ENCODE measurements around the gene WDR19. TPM values are rescaled to one million over a fixed set of nuclear protein-coding genes. Genes with fewer than 3 reads are reported as not detected.

The WDR19 gene
- total RNA-seq, 4 donors from 2014 or later, result 71.1 to 93.1 (median 80.8) TPM

GRCh38 chr4:39235021-39235420, 52.7 kb downstream of the WDR19 start:
- Histone ChIP-seq H3K4me1 (no peaks in the 10 kb centered on the region), H3K36me3 (peaks cover 0 to 84% (median 0%) of the 10 kb centered on the region in 3 donors), H3K9me3 (no peaks in the 10 kb centered on the region), H3K27ac (no peak overlapping the region), H3K27me3 (no peaks in the 10 kb centered on the region), H3K4me3 (no peak overlapping the region)
- TF ChIP-seq CTCF (IDR thresholded peaks at IDR 0.05), result no peak
- TF ChIP-seq POLR2A (IDR thresholded peaks at IDR 0.05), result no peak
- TF ChIP-seq EP300 (IDR thresholded peaks at IDR 0.05), result no peak
- WGBS, 2 donors, result 95 to 98% methylated on average over 2 of the region's 2 CpGs
- DNase-seq (ENCODE audit: low spot score in 2 of 2), result no peak

- TF ChIP-seq EP300 (IDR thresholded peaks at IDR 0.05) (no peak), CTCF (IDR thresholded peaks at IDR 0.05) (no peak), POLR2A (IDR thresholded peaks at IDR 0.05) (no peak)
- Histone ChIP-seq H3K27me3 (no peaks in the 10 kb centered on the region), H3K4me1 (no peaks in the 10 kb centered on the region), H3K36me3 (peaks cover 0 to 83% (median 0%) of the 10 kb centered on the region in 3 donors), H3K9me3 (no peaks in the 10 kb centered on the region), H3K4me3 (no peak overlapping the region), H3K27ac (no peak overlapping the region)
- no peak for DNase-seq (ENCODE audit: low spot score in 2 of 2)
- 90 to 91% methylated on average over 2 of the region's 2 CpGs for WGBS, 2 donors
Measured at GRCh38 chr4:39235696-39236095, 53.4 kb downstream of the WDR19 start.

GRCh38 chr4:39237179-39237578, 54.9 kb downstream of the WDR19 start:
- no peaks in the 10 kb centered on the region for H3K27me3 ChIP-seq
- WGBS, 2 donors, result 89 to 96% methylated on average over 3 of the region's 3 CpGs
- H3K4me3 ChIP-seq, result no peak overlapping the region
- TF ChIP-seq EP300 (IDR thresholded peaks at IDR 0.05) (no peak), POLR2A (IDR thresholded peaks at IDR 0.05) (no peak), CTCF (IDR thresholded peaks at IDR 0.05) (no peak)
- DNase-seq (ENCODE audit: low spot score in 2 of 2), result no peak
- H3K4me1 ChIP-seq, result no peaks in the 10 kb centered on the region
- peaks cover 0 to 86% (median 0%) of the 10 kb centered on the region in 3 donors for H3K36me3 ChIP-seq
- H3K27ac ChIP-seq, result no peak overlapping the region
- no peaks in the 10 kb centered on the region for H3K9me3 ChIP-seq

- TF ChIP-seq CTCF (IDR thresholded peaks at IDR 0.05), result no peak
- no peak for TF ChIP-seq POLR2A (IDR thresholded peaks at IDR 0.05)
- peaks cover 0 to 75% (median 0%) of the 10 kb centered on the region in 3 donors for H3K36me3 ChIP-seq
- no peak overlapping the region for H3K27ac ChIP-seq
- H3K4me1 ChIP-seq, result no peaks in the 10 kb centered on the region
- DNase-seq (ENCODE audit: low spot score in 2 of 2), result no peak
- no peaks in the 10 kb centered on the region for H3K9me3 ChIP-seq
- WGBS, 2 donors, result 96 to 97% methylated on average over 3 of the region's 3 CpGs
- H3K4me3 ChIP-seq, result no peak overlapping the region
- no peaks in the 10 kb centered on the region for H3K27me3 ChIP-seq
Measured at GRCh38 chr4:39243462-39243861, 61.1 kb downstream of the WDR19 start.

GRCh38 chr4:39255266-39255665, 72.9 kb downstream of the WDR19 start:
- Histone ChIP-seq H3K36me3 (peaks cover 0 to 72% (median 0%) of the 10 kb centered on the region in 3 donors), H3K27ac (no peak overlapping the region), H3K4me1 (no peaks in the 10 kb centered on the region), H3K9me3 (no peaks in the 10 kb centered on the region), H3K4me3 (no peak overlapping the region), H3K27me3 (no peaks in the 10 kb centered on the region)
- no peak for DNase-seq (ENCODE audit: low spot score in 2 of 2)
- TF ChIP-seq CTCF (IDR thresholded peaks at IDR 0.05) (no peak), POLR2A (IDR thresholded peaks at IDR 0.05) (no peak), EP300 (IDR thresholded peaks at IDR 0.05) (no peak)
- WGBS, 2 donors, result 53 to 56% methylated on average over 2 of the region's 2 CpGs

All from tibial nerve (tissue), 4 donors.